ENCODE measurements around the gene PCDH17.

The PCDH17 gene

GRCh38 chr13:57666131-57666953, 34.8 kb downstream of the PCDH17 start:
- DNase-seq (ENCODE audit: low spot score) (no peak), ATAC-seq (ENCODE audit: low read depth) (no peak)
- Histone ChIP-seq H3K4me3 (ENCODE audit: severe bottlenecking) (no peak overlapping the region), H3K36me3 (ENCODE audit: low read depth) (no peaks in the 10 kb centered on the region), H3K27me3 (ENCODE audit: insufficient read depth, poor library complexity, severe bottlenecking) (peaks cover 31% of the 10 kb centered on the region), H3K27ac (ENCODE audit: poor library complexity, severe bottlenecking) (no peak overlapping the region), H3K9me3 (ENCODE audit: severe bottlenecking) (no peaks in the 10 kb centered on the region), H3K4me1 (ENCODE audit: insufficient read depth, poor library complexity, severe bottlenecking) (no peaks in the 10 kb centered on the region)
- TF ChIP-seq CTCF (IDR thresholded peaks at IDR 0.05; ENCODE audit: poor library complexity, severe bottlenecking): no peak

- peaks cover 7% of the 10 kb centered on the region for H3K27me3 ChIP-seq (ENCODE audit: insufficient read depth, poor library complexity, severe bottlenecking)
- no peaks in the 10 kb centered on the region for H3K4me1 ChIP-seq (ENCODE audit: insufficient read depth, poor library complexity, severe bottlenecking)
- ATAC-seq (ENCODE audit: low read depth) (no peak), DNase-seq (ENCODE audit: low spot score) (no peak)
- H3K27ac ChIP-seq (ENCODE audit: poor library complexity, severe bottlenecking): no peak overlapping the region
- no peaks in the 10 kb centered on the region for H3K36me3 ChIP-seq (ENCODE audit: low read depth)
- H3K9me3 ChIP-seq (ENCODE audit: severe bottlenecking): no peaks in the 10 kb centered on the region
- H3K4me3 ChIP-seq (ENCODE audit: severe bottlenecking): no peak overlapping the region
- no peak for TF ChIP-seq CTCF (IDR thresholded peaks at IDR 0.05; ENCODE audit: poor library complexity, severe bottlenecking)
Measured at GRCh38 chr13:57672168-57672567, 40.6 kb downstream of the PCDH17 start.

GRCh38 chr13:57673197-57673596, 41.7 kb downstream of the PCDH17 start:
- ATAC-seq (ENCODE audit: low read depth) (no peak), DNase-seq (ENCODE audit: low spot score) (no peak)
- Histone ChIP-seq H3K4me3 (ENCODE audit: severe bottlenecking) (no peak overlapping the region), H3K27ac (ENCODE audit: poor library complexity, severe bottlenecking) (no peak overlapping the region), H3K4me1 (ENCODE audit: insufficient read depth, poor library complexity, severe bottlenecking) (no peaks in the 10 kb centered on the region), H3K27me3 (ENCODE audit: insufficient read depth, poor library complexity, severe bottlenecking) (peaks cover 5% of the 10 kb centered on the region), H3K36me3 (ENCODE audit: low read depth) (no peaks in the 10 kb centered on the region), H3K9me3 (ENCODE audit: severe bottlenecking) (no peaks in the 10 kb centered on the region)
- no peak for TF ChIP-seq CTCF (IDR thresholded peaks at IDR 0.05; ENCODE audit: poor library complexity, severe bottlenecking)

- ATAC-seq (ENCODE audit: low read depth) (no peak), DNase-seq (ENCODE audit: low spot score) (no peak)
- no peaks in the 10 kb centered on the region for H3K4me1 ChIP-seq (ENCODE audit: insufficient read depth, poor library complexity, severe bottlenecking)
- no peaks in the 10 kb centered on the region for H3K36me3 ChIP-seq (ENCODE audit: low read depth)
- H3K27ac ChIP-seq (ENCODE audit: poor library complexity, severe bottlenecking): no peak overlapping the region
- H3K9me3 ChIP-seq (ENCODE audit: severe bottlenecking): no peaks in the 10 kb centered on the region
- TF ChIP-seq CTCF (IDR thresholded peaks at IDR 0.05; ENCODE audit: poor library complexity, severe bottlenecking): no peak
- H3K4me3 ChIP-seq (ENCODE audit: severe bottlenecking): no peak overlapping the region
- H3K27me3 ChIP-seq (ENCODE audit: insufficient read depth, poor library complexity, severe bottlenecking): peaks cover 12% of the 10 kb centered on the region
Measured at GRCh38 chr13:57675526-57675925, 44.0 kb downstream of the PCDH17 start.

- no peaks in the 10 kb centered on the region for H3K4me1 ChIP-seq (ENCODE audit: insufficient read depth, poor library complexity, severe bottlenecking)
- no peaks in the 10 kb centered on the region for H3K36me3 ChIP-seq (ENCODE audit: low read depth)
- no peak overlapping the region for H3K4me3 ChIP-seq (ENCODE audit: severe bottlenecking)
- DNase-seq (ENCODE audit: low spot score) (no peak), ATAC-seq (ENCODE audit: low read depth) (no peak)
- no peaks in the 10 kb centered on the region for H3K9me3 ChIP-seq (ENCODE audit: severe bottlenecking)
- no peak overlapping the region for H3K27ac ChIP-seq (ENCODE audit: poor library complexity, severe bottlenecking)
- H3K27me3 ChIP-seq (ENCODE audit: insufficient read depth, poor library complexity, severe bottlenecking): peaks cover 23% of the 10 kb centered on the region
- no peak for TF ChIP-seq CTCF (IDR thresholded peaks at IDR 0.05; ENCODE audit: poor library complexity, severe bottlenecking)
Measured at GRCh38 chr13:57680609-57681008, 49.1 kb downstream of the PCDH17 start.

Data from RWPE2 (cell line).